C1 segment of cervical spinal cord (tissue), 14 donors: Measurements from ENCODE around the gene PLAC9.
"Not testable (repeated sequence)": the region's sequence is repeated elsewhere in the genome, so short reads cannot be mapped to it uniquely, and the experiment has no call there.

Source experiments
- DNase-seq, 14 donors: peaks; one replicate each; lab custom pipeline; 2025; lab: John Stamatoyannopoulos, UW

Gene PLAC9

GRCh38 chr10:80139265-80139664 is 6.7 kb downstream of the PLAC9 start:
- DNase-seq = no peak

- no peak for DNase-seq
Measured at GRCh38 chr10:80140251-80140650, 7.7 kb downstream of the PLAC9 start.

GRCh38 chr10:80141696-80142460 is 9.3 kb downstream of the PLAC9 start:
- no peak for DNase-seq

GRCh38 chr10:80144067-80144695 is 11.7 kb downstream of the PLAC9 start:
- peak in 1 of 14 donors; percentile 11 for DNase-seq

GRCh38 chr10:80144696-80145131 is 12.2 kb downstream of the PLAC9 start:
- DNase-seq = no peak

GRCh38 chr10:80145406-80146308 is 13.1 kb downstream of the PLAC9 start:
- DNase-seq = not testable (repeated sequence)

- no peak for DNase-seq
Measured at GRCh38 chr10:80146918-80147317, 14.4 kb downstream of the PLAC9 start.

GRCh38 chr10:80148166-80148805 is 15.8 kb downstream of the PLAC9 start:
- no peak for DNase-seq

- DNase-seq = no peak
Measured at GRCh38 chr10:80149123-80149522, 16.6 kb downstream of the PLAC9 start.

- DNase-seq = no peak
Measured at GRCh38 chr10:80150172-80150571, 17.6 kb downstream of the PLAC9 start.

GRCh38 chr10:80152820-80153219 is 20.3 kb downstream of the PLAC9 start:
- no peak for DNase-seq

- no peak for DNase-seq
Measured at GRCh38 chr10:80153460-80153859, 20.9 kb downstream of the PLAC9 start.

GRCh38 chr10:80154626-80154977 is 22.1 kb downstream of the PLAC9 start:
- no peak for DNase-seq

GRCh38 chr10:80154978-80155695 is 22.6 kb downstream of the PLAC9 start:
- no peak for DNase-seq

GRCh38 chr10:80155696-80156215 is 23.2 kb downstream of the PLAC9 start:
- DNase-seq = no peak

GRCh38 chr10:80156216-80156615 is 23.7 kb downstream of the PLAC9 start:
- no peak for DNase-seq

- DNase-seq = no peak
Measured at GRCh38 chr10:80157561-80157960, 25.0 kb downstream of the PLAC9 start.

- no peak for DNase-seq
Measured at GRCh38 chr10:80158126-80158525, 25.6 kb downstream of the PLAC9 start.

GRCh38 chr10:80158598-80159127 is 26.1 kb downstream of the PLAC9 start:
- DNase-seq = peak in 2 of 14 donors; percentile 26 to 46

- no peak for DNase-seq
Measured at GRCh38 chr10:80159166-80159873, 26.8 kb downstream of the PLAC9 start.
